Nephron (organoid): ENCODE results near the gene PITPNM1.
A peak's percentile ranks its signal among the peaks of the same experiment; 100 is the strongest.
"Not testable (repeated sequence)": the region's sequence is repeated elsewhere in the genome, so short reads cannot be mapped to it uniquely, and the experiment has no call there.

Source experiments
- H3K27ac Mint-ChIP-seq, 3 experiments: 2 replicates each; pipeline ENCODE4 v1.8.0; 2020; ENCODE audit warnings: mixed read lengths in 3 of 3, mild to moderate bottlenecking in 2 of 3, moderate library complexity in 1 of 3
- H3K27me3 Mint-ChIP-seq: 2 replicates; pipeline ENCODE4 v1.8.0; 2021; ENCODE audit warnings: low read depth, mild to moderate bottlenecking, moderate library complexity, mixed read lengths
- H3K36me3 Mint-ChIP-seq: 2 replicates; pipeline ENCODE4 v1.8.0; 2020; ENCODE audit warnings: low read depth, mixed read lengths
- H3K4me1 Mint-ChIP-seq: 2 replicates; pipeline ENCODE4 v1.8.0; 2020; ENCODE audit warnings: mixed read lengths
- H3K4me3 Mint-ChIP-seq, 3 experiments: 2 replicates each; pipeline ENCODE4 v1.8.0; 2020; ENCODE audit warnings: mild to moderate bottlenecking in 3 of 3, mixed read lengths in 3 of 3, moderate library complexity in 2 of 3
- H3K9me3 Mint-ChIP-seq: 2 replicates; pipeline ENCODE4 v1.8.0; 2020; ENCODE audit warnings: mixed read lengths
- CTCF ChIP-seq, 3 experiments: fragments of 200-600 bp; sonication (generic); IDR thresholded peaks; one replicate each; pipeline ENCODE4 v1.5.0; 2021; ENCODE audit warnings: antibody characterized with exemption in 3 of 3; ENCODE audit not compliant: unreplicated experiment in 3 of 3

PITPNM1 gene

GRCh38 chr11:67516806-67517205 is 11.6 kb upstream of the PITPNM1 start:
- peaks cover 23% of the 10 kb centered on the region for H3K27me3 Mint-ChIP-seq
- no peak for TF ChIP-seq CTCF (IDR thresholded peaks at IDR 0.05; ENCODE audit: unreplicated experiment in 3 of 3)
- H3K9me3 Mint-ChIP-seq: no peaks in the 10 kb centered on the region
- no peaks in the 10 kb centered on the region for H3K4me1 Mint-ChIP-seq
- no peak overlapping the region for H3K27ac Mint-ChIP-seq
- no peaks in the 10 kb centered on the region for H3K36me3 Mint-ChIP-seq
- H3K4me3 Mint-ChIP-seq: no peak overlapping the region

- TF ChIP-seq CTCF (IDR thresholded peaks at IDR 0.05; ENCODE audit: unreplicated experiment in 3 of 3): no peak
- Mint-ChIP-seq H3K27ac (no peak overlapping the region), H3K4me3 (no peak overlapping the region), H3K4me1 (peaks cover 1% of the 10 kb centered on the region), H3K36me3 (no peaks in the 10 kb centered on the region), H3K9me3 (no peaks in the 10 kb centered on the region), H3K27me3 (peaks cover 23% of the 10 kb centered on the region)
Observed at GRCh38 chr11:67514116-67514515, 9.0 kb upstream of the PITPNM1 start.

- not testable (repeated sequence) for H3K27ac Mint-ChIP-seq, H3K9me3 Mint-ChIP-seq, H3K4me3 Mint-ChIP-seq, H3K36me3 Mint-ChIP-seq
- H3K4me1 Mint-ChIP-seq: peaks cover 14% of the 10 kb centered on the region
- H3K27me3 Mint-ChIP-seq: peaks cover 20% of the 10 kb centered on the region
Observed at GRCh38 chr11:67511558-67511957, 6.4 kb upstream of the PITPNM1 start.

GRCh38 chr11:67510023-67510345 is 4.8 kb upstream of the PITPNM1 start:
- Mint-ChIP-seq H3K9me3 (no peaks in the 10 kb centered on the region), H3K27ac (peak overlapping the region in 1 of 3 experiments; percentile 80), H3K4me3 (peak overlapping the region; percentile 75 to 88 (median 78)), H3K27me3 (peaks cover 21% of the 10 kb centered on the region), H3K36me3 (no peaks in the 10 kb centered on the region), H3K4me1 (peaks cover 20% of the 10 kb centered on the region)
- TF ChIP-seq CTCF (IDR thresholded peaks at IDR 0.05; ENCODE audit: unreplicated experiment in 3 of 3): no peak

- Mint-ChIP-seq H3K36me3 (no peaks in the 10 kb centered on the region), H3K4me1 (peaks cover 20% of the 10 kb centered on the region), H3K9me3 (no peaks in the 10 kb centered on the region), H3K4me3 (peak overlapping the region; percentile 88 to 94 (median 90)), H3K27me3 (peaks cover 16% of the 10 kb centered on the region), H3K27ac (peak overlapping the region; percentile 80 to 97 (median 94))
- TF ChIP-seq CTCF (IDR thresholded peaks at IDR 0.05; ENCODE audit: unreplicated experiment in 3 of 3): no peak
Observed at GRCh38 chr11:67508486-67509121, 3.4 kb upstream of the PITPNM1 start.

GRCh38 chr11:67507864-67508485 is 2.8 kb upstream of the PITPNM1 start, which contains the start of gene CDK2AP2:
Gene CDK2AP2 (minus strand): TSS chr11:67508162. CDS start chr11:67508082, 80 bp downstream.
- Mint-ChIP-seq H3K4me3 (peak within 1 kb of the TSS; percentile 88 to 94 (median 90)), H3K4me1 (peaks cover 22% of the 10 kb centered on the region), H3K27me3 (peaks cover 18% of the 10 kb centered on the region), H3K36me3 (no peaks in the 10 kb centered on the region), H3K9me3 (no peaks in the 10 kb centered on the region), H3K27ac (peak within 1 kb of the TSS; percentile 80 to 97 (median 94))
- no peak for TF ChIP-seq CTCF (IDR thresholded peaks at IDR 0.05; ENCODE audit: unreplicated experiment in 3 of 3)
